Epithelial cell of esophagus (primary cell): ENCODE results near the gene LRMDA.

Experiments
- DNase-seq: peaks from one replicate; pipeline ENCODE4 v3.0.0; 2010; ENCODE audit warnings: low read depth
- H3K4me3 ChIP-seq: 2 replicates; pipeline ENCODE4 v1.5.1; 2011; ENCODE audit warnings: mild to moderate bottlenecking, low read length, control low read depth
- TF ChIP-seq, protein P1 (sequence below): IDR thresholded peaks from 2 replicates; pipeline ENCODE4 v1.5.1; 2011; ENCODE audit warnings: low read depth, mild to moderate bottlenecking, low read length, control low read depth, inconsistent platforms; ENCODE audit not compliant: insufficient read depth; ENCODE audit errors: missing control alignments

The LRMDA gene

GRCh38 chr10:75889051-75889450, 457.6 kb downstream of the LRMDA start:
- TF ChIP-seq, protein P1, sequence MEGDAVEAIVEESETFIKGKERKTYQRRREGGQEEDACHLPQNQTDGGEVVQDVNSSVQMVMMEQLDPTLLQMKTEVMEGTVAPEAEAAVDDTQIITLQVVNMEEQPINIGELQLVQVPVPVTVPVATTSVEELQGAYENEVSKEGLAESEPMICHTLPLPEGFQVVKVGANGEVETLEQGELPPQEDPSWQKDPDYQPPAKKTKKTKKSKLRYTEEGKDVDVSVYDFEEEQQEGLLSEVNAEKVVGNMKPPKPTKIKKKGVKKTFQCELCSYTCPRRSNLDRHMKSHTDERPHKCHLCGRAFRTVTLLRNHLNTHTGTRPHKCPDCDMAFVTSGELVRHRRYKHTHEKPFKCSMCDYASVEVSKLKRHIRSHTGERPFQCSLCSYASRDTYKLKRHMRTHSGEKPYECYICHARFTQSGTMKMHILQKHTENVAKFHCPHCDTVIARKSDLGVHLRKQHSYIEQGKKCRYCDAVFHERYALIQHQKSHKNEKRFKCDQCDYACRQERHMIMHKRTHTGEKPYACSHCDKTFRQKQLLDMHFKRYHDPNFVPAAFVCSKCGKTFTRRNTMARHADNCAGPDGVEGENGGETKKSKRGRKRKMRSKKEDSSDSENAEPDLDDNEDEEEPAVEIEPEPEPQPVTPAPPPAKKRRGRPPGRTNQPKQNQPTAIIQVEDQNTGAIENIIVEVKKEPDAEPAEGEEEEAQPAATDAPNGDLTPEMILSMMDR: no peak

GRCh38 chr10:75894761-75895160, 463.3 kb downstream of the LRMDA start:
- TF ChIP-seq, protein P1: no peak
- H3K4me3 ChIP-seq: no peak overlapping the region
- DNase-seq: no peak

More at GRCh38 chr10:75889051-75889450, 457.6 kb downstream of the LRMDA start:
- H3K4me3 ChIP-seq: no peak overlapping the region
- peak; percentile 70 for DNase-seq

- H3K4me3 ChIP-seq: no peak overlapping the region
- no peak for DNase-seq
- TF ChIP-seq, protein P1: no peak
These were observed 463.8 kb downstream of the LRMDA start for GRCh38 chr10:75895259-75895658.

GRCh38 chr10:75899816-75900390, 468.5 kb downstream of the LRMDA start:
- H3K4me3 ChIP-seq: no peak overlapping the region
- TF ChIP-seq, protein P1: no peak

DNA sequence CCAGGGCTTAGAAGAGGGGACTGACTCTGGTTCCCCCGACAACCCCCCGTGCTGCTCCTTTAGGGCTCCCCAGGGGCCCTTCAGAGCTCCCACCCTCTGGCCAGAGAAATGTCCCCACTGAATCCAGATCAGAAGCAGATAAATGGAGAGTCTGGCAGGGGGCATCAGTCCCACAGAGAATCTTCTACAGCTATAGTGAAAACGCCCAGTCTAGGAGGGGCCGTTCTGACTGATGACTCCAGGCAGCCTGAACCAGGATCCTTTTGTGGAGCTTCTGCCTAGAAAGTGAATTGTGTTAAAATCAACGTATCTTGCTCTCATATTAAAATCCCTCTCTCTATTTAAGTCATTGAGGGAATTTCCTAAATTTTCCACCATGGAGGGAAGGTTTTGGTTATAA, 471.4 kb downstream of the LRMDA start:
- TF ChIP-seq, protein P1: no peak
- DNase-seq: no peak
- no peak overlapping the region for H3K4me3 ChIP-seq

More at GRCh38 chr10:75899816-75900390, 468.5 kb downstream of the LRMDA start:
- DNase-seq: no peak

DNA sequence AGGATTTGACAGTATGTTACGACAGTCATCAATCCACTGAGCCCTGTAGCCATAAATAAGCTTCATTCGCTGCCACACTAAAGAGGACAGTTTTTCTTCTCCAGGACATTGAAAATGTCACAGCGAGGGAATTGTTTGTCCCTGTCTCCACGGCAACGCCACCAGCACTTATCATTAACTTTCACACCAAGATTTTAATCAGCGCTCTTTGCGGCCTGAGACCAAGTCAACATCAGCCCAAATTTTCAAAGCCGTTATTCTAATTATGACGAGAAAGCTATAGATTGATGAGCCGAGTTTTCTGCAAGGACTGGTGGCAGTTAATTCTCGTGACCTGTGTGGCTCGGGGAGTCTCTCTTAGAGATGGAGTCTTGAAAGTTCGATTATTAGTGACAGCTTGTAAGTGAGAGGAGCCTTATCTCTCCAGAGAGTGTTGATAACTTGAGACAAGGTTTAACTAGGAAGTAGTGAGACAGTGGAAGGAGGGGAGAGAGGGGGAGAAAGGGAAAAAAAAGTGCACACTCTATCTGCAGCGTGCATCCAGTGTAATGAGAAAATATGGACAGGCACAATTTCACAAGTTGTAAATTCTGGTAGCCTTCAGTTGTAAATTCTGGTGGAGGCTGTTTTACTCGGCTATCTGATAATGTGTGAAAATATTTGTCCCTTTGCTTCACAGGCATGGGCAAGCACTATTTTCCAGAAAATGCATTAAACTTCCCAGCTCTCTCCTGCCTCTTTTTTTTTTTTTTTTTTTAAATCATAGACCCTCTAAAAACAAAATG, 473.3 kb downstream of the LRMDA start:
- H3K4me3 ChIP-seq: no peak overlapping the region
- TF ChIP-seq, protein P1: no peak
- no peak for DNase-seq

- no peak overlapping the region for H3K4me3 ChIP-seq
- TF ChIP-seq, protein P1: no peak
- DNase-seq: no peak
These were observed 474.1 kb downstream of the LRMDA start for GRCh38 chr10:75905490-75905889.
